ENCODE data around the gene SEC14L1.
"Not testable (repeated sequence)": the region's sequence is repeated elsewhere in the genome, so short reads cannot be mapped to it uniquely, and the experiment has no call there.

Gene SEC14L1

GRCh38 chr17:77254951-77255825 is 114.4 kb downstream of the SEC14L1 start:
- DNase-seq (ENCODE audit: insufficient read length, low spot score) (peak; percentile 99), FAIRE-seq (peak; percentile 99)

GRCh38 chr17:77255970-77256369 is 115.2 kb downstream of the SEC14L1 start:
- FAIRE-seq, result not testable (repeated sequence)

GRCh38 chr17:77256710-77257109 is 115.9 kb downstream of the SEC14L1 start:
- DNase-seq (ENCODE audit: insufficient read length, low spot score), result no peak

More at GRCh38 chr17:77255970-77256369, 115.2 kb downstream of the SEC14L1 start:
- DNase-seq (ENCODE audit: insufficient read length, low spot score), result not testable (repeated sequence)

GRCh38 chr17:77257169-77257568 is 116.4 kb downstream of the SEC14L1 start:
- FAIRE-seq (peak; percentile 82), DNase-seq (ENCODE audit: insufficient read length, low spot score) (no peak)

More at GRCh38 chr17:77256710-77257109, 115.9 kb downstream of the SEC14L1 start:
- no peak for FAIRE-seq

GRCh38 chr17:77257596-77258458 is 117.1 kb downstream of the SEC14L1 start:
- FAIRE-seq (no peak), DNase-seq (ENCODE audit: insufficient read length, low spot score) (no peak)

- DNase-seq (ENCODE audit: insufficient read length, low spot score), result no peak
- FAIRE-seq, result no peak
These were observed 117.9 kb downstream of the SEC14L1 start for GRCh38 chr17:77258638-77259037.

- FAIRE-seq, result no peak
- DNase-seq (ENCODE audit: insufficient read length, low spot score), result no peak
These were observed 124.0 kb downstream of the SEC14L1 start for GRCh38 chr17:77264617-77265230.

GRCh38 chr17:77266213-77266612 is 125.4 kb downstream of the SEC14L1 start:
- FAIRE-seq (peak; percentile 49), DNase-seq (ENCODE audit: insufficient read length, low spot score) (no peak)

Measured in HTR-8/SVneo (cell line).